Measurements from ENCODE around the gene RPA1. TPM values are rescaled to one million over a fixed set of nuclear protein-coding genes. Genes with fewer than 3 reads are reported as not detected.

RPA1 gene
- total RNA-seq, 1 experiment from 2014 or later: 158 TPM

DNA sequence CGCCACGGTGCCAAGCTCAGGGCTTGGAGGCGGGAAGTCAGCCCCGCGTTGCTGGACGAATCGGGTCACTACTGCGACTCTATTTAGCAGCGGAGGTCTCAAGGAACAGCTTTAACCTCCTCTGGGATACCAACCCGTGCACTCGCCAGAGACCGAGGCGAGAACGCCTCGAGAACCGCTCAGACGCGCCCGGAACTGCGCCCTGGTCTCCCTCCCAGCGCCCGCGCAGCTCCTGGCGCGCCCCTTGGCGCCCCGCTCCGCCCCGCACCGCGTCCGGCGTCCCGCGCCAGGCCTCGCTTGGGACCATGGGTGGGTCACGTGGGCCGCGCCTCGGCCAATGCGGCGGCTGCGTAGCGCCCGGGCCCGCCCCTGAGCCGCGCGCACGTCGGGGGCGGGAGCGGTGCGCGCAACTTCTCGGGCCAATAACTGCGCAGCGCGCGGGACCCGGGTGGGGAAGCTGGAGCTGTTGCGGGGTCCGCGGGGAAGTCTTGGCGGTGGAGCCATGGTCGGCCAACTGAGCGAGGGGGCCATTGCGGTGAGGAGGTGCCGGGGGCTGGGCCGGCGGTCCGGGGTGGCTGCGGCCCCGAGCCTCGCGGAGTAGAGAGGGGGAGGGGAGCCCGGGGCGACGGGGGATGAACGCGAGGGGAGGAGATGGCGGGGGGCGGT is at the start of gene RPA1, which contains the start of gene SMYD4 (continued):
- TF ChIP-seq, protein P1, sequence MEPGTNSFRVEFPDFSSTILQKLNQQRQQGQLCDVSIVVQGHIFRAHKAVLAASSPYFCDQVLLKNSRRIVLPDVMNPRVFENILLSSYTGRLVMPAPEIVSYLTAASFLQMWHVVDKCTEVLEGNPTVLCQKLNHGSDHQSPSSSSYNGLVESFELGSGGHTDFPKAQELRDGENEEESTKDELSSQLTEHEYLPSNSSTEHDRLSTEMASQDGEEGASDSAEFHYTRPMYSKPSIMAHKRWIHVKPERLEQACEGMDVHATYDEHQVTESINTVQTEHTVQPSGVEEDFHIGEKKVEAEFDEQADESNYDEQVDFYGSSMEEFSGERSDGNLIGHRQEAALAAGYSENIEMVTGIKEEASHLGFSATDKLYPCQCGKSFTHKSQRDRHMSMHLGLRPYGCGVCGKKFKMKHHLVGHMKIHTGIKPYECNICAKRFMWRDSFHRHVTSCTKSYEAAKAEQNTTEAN (CRISPR knock-in tag; IDR thresholded peaks at IDR 0.05): peak; percentile 73; the same call in 1 of the 2 replicates
- TF ChIP-seq, protein P2, sequence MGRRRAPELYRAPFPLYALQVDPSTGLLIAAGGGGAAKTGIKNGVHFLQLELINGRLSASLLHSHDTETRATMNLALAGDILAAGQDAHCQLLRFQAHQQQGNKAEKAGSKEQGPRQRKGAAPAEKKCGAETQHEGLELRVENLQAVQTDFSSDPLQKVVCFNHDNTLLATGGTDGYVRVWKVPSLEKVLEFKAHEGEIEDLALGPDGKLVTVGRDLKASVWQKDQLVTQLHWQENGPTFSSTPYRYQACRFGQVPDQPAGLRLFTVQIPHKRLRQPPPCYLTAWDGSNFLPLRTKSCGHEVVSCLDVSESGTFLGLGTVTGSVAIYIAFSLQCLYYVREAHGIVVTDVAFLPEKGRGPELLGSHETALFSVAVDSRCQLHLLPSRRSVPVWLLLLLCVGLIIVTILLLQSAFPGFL (CRISPR knock-in tag; IDR thresholded peaks at IDR 0.05; ENCODE audit: borderline replicate concordance): no peak
- TF ChIP-seq, protein P3, sequence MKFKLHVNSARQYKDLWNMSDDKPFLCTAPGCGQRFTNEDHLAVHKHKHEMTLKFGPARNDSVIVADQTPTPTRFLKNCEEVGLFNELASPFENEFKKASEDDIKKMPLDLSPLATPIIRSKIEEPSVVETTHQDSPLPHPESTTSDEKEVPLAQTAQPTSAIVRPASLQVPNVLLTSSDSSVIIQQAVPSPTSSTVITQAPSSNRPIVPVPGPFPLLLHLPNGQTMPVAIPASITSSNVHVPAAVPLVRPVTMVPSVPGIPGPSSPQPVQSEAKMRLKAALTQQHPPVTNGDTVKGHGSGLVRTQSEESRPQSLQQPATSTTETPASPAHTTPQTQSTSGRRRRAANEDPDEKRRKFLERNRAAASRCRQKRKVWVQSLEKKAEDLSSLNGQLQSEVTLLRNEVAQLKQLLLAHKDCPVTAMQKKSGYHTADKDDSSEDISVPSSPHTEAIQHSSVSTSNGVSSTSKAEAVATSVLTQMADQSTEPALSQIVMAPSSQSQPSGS (CRISPR knock-in tag; IDR thresholded peaks at IDR 0.05; ENCODE audit: borderline replicate concordance, low read depth): no peak
- TF ChIP-seq CREB1 (CRISPR knock-in tag; IDR thresholded peaks at IDR 0.05) (no peak), SMAD4 (CRISPR knock-in tag; IDR thresholded peaks at IDR 0.05) (no peak), ZNF232 (CRISPR knock-in tag; IDR thresholded peaks at IDR 0.05) (0 out of 2 replicates have a peak, but pooled peaks have one; percentile 25), ZNF263 (CRISPR knock-in tag; IDR thresholded peaks at IDR 0.05; ENCODE audit: low read depth) (no peak), GRHL2 (CRISPR knock-in tag; IDR thresholded peaks at IDR 0.05; ENCODE audit: insufficient replicate concordance, severe bottlenecking) (no peak), ZNF121 (CRISPR knock-in tag; IDR thresholded peaks at IDR 0.05) (no peak), SOX15 (CRISPR knock-in tag; IDR thresholded peaks at IDR 0.05) (no peak)
- TF ChIP-seq, protein P4, sequence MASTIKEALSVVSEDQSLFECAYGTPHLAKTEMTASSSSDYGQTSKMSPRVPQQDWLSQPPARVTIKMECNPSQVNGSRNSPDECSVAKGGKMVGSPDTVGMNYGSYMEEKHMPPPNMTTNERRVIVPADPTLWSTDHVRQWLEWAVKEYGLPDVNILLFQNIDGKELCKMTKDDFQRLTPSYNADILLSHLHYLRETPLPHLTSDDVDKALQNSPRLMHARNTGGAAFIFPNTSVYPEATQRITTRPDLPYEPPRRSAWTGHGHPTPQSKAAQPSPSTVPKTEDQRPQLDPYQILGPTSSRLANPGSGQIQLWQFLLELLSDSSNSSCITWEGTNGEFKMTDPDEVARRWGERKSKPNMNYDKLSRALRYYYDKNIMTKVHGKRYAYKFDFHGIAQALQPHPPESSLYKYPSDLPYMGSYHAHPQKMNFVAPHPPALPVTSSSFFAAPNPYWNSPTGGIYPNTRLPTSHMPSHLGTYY (CRISPR knock-in tag; IDR thresholded peaks at IDR 0.05): no peak
- TF ChIP-seq, protein P5, sequence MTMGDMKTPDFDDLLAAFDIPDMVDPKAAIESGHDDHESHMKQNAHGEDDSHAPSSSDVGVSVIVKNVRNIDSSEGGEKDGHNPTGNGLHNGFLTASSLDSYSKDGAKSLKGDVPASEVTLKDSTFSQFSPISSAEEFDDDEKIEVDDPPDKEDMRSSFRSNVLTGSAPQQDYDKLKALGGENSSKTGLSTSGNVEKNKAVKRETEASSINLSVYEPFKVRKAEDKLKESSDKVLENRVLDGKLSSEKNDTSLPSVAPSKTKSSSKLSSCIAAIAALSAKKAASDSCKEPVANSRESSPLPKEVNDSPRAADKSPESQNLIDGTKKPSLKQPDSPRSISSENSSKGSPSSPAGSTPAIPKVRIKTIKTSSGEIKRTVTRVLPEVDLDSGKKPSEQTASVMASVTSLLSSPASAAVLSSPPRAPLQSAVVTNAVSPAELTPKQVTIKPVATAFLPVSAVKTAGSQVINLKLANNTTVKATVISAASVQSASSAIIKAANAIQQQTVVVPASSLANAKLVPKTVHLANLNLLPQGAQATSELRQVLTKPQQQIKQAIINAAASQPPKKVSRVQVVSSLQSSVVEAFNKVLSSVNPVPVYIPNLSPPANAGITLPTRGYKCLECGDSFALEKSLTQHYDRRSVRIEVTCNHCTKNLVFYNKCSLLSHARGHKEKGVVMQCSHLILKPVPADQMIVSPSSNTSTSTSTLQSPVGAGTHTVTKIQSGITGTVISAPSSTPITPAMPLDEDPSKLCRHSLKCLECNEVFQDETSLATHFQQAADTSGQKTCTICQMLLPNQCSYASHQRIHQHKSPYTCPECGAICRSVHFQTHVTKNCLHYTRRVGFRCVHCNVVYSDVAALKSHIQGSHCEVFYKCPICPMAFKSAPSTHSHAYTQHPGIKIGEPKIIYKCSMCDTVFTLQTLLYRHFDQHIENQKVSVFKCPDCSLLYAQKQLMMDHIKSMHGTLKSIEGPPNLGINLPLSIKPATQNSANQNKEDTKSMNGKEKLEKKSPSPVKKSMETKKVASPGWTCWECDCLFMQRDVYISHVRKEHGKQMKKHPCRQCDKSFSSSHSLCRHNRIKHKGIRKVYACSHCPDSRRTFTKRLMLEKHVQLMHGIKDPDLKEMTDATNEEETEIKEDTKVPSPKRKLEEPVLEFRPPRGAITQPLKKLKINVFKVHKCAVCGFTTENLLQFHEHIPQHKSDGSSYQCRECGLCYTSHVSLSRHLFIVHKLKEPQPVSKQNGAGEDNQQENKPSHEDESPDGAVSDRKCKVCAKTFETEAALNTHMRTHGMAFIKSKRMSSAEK (CRISPR knock-in tag; IDR thresholded peaks at IDR 0.05; ENCODE audit: borderline replicate concordance): no peak
- TF ChIP-seq, protein P6, sequence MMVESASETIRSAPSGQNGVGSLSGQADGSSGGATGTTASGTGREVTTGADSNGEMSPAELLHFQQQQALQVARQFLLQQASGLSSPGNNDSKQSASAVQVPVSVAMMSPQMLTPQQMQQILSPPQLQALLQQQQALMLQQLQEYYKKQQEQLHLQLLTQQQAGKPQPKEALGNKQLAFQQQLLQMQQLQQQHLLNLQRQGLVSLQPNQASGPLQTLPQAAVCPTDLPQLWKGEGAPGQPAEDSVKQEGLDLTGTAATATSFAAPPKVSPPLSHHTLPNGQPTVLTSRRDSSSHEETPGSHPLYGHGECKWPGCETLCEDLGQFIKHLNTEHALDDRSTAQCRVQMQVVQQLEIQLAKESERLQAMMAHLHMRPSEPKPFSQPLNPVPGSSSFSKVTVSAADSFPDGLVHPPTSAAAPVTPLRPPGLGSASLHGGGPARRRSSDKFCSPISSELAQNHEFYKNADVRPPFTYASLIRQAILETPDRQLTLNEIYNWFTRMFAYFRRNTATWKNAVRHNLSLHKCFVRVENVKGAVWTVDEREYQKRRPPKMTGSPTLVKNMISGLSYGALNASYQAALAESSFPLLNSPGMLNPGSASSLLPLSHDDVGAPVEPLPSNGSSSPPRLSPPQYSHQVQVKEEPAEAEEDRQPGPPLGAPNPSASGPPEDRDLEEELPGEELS (CRISPR knock-in tag; IDR thresholded peaks at IDR 0.05): no peak
- TF ChIP-seq, protein P7, sequence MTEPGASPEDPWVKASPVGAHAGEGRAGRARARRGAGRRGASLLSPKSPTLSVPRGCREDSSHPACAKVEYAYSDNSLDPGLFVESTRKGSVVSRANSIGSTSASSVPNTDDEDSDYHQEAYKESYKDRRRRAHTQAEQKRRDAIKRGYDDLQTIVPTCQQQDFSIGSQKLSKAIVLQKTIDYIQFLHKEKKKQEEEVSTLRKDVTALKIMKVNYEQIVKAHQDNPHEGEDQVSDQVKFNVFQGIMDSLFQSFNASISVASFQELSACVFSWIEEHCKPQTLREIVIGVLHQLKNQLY (CRISPR knock-in tag; IDR thresholded peaks at IDR 0.05): no peak
- TF ChIP-seq, protein P8, sequence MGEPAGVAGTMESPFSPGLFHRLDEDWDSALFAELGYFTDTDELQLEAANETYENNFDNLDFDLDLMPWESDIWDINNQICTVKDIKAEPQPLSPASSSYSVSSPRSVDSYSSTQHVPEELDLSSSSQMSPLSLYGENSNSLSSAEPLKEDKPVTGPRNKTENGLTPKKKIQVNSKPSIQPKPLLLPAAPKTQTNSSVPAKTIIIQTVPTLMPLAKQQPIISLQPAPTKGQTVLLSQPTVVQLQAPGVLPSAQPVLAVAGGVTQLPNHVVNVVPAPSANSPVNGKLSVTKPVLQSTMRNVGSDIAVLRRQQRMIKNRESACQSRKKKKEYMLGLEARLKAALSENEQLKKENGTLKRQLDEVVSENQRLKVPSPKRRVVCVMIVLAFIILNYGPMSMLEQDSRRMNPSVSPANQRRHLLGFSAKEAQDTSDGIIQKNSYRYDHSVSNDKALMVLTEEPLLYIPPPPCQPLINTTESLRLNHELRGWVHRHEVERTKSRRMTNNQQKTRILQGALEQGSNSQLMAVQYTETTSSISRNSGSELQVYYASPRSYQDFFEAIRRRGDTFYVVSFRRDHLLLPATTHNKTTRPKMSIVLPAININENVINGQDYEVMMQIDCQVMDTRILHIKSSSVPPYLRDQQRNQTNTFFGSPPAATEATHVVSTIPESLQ (CRISPR knock-in tag; IDR thresholded peaks at IDR 0.05): no peak
- TF ChIP-seq, protein P9, sequence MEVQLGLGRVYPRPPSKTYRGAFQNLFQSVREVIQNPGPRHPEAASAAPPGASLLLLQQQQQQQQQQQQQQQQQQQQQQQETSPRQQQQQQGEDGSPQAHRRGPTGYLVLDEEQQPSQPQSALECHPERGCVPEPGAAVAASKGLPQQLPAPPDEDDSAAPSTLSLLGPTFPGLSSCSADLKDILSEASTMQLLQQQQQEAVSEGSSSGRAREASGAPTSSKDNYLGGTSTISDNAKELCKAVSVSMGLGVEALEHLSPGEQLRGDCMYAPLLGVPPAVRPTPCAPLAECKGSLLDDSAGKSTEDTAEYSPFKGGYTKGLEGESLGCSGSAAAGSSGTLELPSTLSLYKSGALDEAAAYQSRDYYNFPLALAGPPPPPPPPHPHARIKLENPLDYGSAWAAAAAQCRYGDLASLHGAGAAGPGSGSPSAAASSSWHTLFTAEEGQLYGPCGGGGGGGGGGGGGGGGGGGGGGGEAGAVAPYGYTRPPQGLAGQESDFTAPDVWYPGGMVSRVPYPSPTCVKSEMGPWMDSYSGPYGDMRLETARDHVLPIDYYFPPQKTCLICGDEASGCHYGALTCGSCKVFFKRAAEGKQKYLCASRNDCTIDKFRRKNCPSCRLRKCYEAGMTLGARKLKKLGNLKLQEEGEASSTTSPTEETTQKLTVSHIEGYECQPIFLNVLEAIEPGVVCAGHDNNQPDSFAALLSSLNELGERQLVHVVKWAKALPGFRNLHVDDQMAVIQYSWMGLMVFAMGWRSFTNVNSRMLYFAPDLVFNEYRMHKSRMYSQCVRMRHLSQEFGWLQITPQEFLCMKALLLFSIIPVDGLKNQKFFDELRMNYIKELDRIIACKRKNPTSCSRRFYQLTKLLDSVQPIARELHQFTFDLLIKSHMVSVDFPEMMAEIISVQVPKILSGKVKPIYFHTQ (CRISPR knock-in tag; IDR thresholded peaks at IDR 0.05): no peak
- TF ChIP-seq, protein P10, sequence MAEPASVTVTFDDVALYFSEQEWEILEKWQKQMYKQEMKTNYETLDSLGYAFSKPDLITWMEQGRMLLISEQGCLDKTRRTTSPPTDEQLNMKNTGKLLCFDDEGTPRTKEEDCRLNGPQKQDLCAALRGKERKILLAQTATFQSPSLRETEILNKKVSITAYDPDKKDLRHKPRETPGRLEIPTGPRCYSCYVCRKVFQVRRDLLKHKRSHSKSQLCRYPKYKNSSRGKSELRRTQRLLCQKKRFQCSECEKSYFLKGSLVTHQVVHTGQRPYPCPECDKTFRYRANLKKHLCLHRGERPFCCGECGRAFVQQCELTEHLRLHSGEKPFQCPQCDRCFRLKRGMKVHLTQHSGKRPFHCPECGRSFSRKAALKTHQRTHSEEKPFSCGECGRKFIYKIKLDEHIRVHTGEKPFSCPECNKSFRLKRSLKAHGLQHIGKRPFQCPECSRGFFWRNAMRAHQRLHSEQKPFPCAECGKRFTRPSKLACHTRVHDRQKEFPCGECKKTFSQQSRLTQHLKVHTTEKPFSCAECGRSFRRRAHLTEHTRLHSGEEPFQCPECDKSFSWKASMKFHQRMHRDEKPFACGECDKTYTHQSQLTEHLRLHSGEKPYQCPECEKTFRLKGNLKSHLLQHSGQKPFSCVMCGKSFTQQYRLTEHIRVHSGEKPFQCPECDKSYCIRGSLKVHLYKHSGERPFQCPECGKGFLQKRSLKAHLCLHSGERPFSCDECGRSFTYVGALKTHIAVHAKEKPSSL (CRISPR knock-in tag; conservative IDR thresholded peaks at IDR 0.05): no peak

All from WTC11 (cell line).